ENCODE measurements around the gene ANKRD22.
"Not testable (repeated sequence)": the region's sequence is repeated elsewhere in the genome, so short reads cannot be mapped to it uniquely, and the experiment has no call there.

Gene ANKRD22

GRCh38 chr10:88851706-88852105 is at the start of gene ANKRD22:
Gene ANKRD22 (minus strand): TSS chr10:88851844. CDS start chr10:88851607, 237 bp downstream.
- no peak for DNase-seq

- no peak for DNase-seq
Measured at GRCh38 chr10:88899886-88900285, 48.2 kb upstream of the ANKRD22 start.

- no peak for DNase-seq
Measured at GRCh38 chr10:88898727-88899126, 47.1 kb upstream of the ANKRD22 start.

DNA sequence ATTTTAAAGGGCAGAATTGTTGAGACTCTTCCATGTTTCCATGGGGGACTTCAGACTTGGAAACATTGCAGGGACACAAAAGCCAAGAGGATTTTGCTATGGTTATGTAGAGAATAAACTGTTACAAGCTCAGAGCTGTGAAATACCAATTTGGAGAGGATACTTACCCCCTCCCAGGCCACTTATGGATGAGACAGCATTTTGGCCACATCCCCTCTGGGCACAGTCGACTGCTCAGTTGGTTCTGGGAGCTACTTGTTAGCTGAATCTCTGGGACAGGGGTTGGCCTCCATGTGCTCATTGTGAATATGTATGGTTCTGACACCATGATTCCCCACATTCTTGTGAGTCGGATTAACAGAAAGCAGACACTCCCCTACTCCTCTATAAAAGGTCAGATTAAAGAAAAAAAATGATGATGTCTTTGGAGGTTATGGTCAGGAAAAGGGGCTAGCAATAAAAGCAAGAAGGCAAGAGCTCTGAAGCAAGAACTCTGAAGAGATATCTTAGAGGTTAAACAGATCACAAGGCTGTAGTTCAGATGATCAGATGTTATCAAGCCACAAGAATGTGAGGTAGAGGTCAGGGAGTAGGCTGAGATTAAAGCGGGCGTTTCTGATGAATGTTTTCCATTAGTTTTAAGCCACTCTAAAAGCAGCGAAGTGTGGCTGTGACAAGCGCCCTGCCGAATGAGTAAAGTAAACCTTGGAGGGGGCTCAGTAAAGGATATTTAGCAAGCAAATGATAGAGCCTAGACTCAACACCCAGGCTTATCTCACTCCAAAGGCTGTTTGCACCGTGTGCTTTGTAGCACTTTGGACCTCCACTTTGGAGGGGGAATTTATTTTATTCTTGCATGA is 45.6 kb upstream of the ANKRD22 start:
- DNase-seq, result no peak

DNA sequence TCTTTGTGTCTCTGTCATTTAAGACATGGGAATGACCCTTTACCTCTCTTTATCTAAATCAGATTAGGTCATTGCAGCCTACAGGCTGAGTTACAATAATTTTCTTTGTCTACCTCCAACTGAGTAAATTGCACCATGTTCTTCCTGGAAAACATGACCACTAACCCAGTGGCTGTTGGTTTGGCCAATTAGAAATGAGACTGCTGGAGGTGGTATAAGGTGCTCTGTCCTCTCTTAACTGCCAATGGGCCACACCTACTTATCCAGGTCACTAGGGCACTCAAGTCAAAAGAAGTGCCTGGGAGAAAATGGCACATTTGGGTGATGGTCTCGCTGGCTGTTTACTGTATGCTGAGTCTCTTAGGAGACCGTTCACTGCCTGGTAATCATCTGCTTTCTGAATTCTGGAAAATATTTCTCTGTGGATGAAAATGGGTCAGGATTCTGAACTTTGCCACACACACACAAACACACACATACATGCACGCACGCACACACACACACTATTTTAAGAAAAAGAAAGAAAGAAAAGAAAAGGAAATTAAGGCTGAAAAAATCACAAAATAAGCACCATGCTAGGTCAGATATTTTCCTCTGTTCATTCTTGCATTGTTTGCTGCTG is 44.8 kb upstream of the ANKRD22 start:
- DNase-seq, result no peak

- no peak for DNase-seq
Measured at GRCh38 chr10:88895250-88895649, 43.6 kb upstream of the ANKRD22 start.

GRCh38 chr10:88893611-88894010 is 42.0 kb upstream of the ANKRD22 start:
- no peak for DNase-seq

DNA sequence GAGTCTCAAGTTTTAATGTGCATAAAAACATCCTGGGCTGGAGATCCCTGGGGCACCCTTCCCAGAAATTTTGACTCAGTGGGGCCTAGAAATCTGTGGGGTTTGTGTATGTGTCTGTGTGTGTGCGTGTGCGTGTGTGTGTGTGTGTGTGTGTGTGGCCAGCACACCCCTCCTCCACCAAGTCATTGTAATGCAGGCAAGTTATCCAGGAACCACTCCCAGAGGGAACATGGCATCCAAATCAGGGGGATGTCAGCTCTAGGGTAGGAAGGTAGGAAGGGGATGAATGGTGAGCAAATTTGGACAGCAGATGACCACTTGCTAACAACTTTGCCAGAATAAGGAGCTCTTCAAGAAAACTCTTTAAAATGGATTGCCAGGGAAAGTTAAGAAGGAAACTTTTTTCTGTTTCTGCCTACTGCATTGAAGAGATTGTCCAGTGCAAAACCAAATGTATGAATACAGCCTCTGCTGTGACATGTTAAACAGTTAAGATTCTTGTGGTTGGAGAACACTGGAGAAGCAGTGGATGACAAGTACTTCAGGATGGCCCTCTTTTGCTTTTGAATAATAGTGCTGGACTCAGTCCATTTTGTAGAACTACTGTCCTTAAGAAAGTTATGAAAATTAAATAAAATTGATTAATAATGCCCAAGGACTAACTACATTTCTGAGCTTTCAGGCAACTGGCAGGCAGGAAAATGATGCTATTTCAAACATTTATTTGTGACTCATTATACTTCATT is 40.8 kb upstream of the ANKRD22 start:
- DNase-seq, result no peak

GRCh38 chr10:88890681-88891381 is 39.2 kb upstream of the ANKRD22 start:
- no peak for DNase-seq

DNA sequence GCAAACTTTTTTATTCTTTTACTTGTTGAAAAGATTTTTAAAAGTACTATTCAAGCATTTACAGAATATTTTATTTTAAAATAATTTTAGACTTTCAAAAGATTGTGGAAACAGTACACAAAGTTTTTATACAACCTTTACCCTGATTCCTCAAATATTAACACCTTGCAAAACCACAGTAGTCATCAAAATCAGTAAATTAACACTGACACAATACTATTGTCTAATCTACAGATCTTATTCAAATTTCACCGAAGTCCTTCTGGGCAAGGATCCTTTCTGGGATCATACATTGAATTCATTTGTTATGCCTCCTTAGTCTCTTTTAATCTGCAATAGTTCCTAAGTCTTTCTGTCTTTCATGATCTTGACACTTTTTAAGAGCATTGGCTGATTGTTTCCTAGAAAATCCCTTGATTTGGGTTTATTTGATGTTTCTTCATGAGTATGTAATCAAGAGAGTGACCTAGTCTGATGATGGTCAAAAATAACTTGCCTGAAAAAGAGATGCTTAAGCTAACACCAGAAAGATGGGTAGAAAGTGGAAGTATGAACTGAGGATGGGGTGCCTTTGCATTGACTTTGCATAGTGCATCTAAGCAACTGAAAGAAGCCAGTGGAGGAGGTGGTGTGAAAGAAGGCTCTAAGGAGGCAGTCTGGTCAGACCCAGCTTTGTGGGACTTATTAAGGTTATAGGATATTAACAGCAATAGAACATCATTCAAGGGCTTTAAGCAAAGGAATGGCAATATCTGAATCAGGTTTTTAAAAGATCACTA is 38.1 kb upstream of the ANKRD22 start:
- no peak for DNase-seq

GRCh38 chr10:88888810-88889445 is 37.3 kb upstream of the ANKRD22 start:
- DNase-seq, result no peak

- no peak for DNase-seq
Measured at GRCh38 chr10:88886557-88886956, 34.9 kb upstream of the ANKRD22 start.

GRCh38 chr10:88883448-88883809 is 31.8 kb upstream of the ANKRD22 start:
- no peak for DNase-seq

- not testable (repeated sequence) for DNase-seq
Measured at GRCh38 chr10:88882646-88883447, 31.2 kb upstream of the ANKRD22 start.

DNA sequence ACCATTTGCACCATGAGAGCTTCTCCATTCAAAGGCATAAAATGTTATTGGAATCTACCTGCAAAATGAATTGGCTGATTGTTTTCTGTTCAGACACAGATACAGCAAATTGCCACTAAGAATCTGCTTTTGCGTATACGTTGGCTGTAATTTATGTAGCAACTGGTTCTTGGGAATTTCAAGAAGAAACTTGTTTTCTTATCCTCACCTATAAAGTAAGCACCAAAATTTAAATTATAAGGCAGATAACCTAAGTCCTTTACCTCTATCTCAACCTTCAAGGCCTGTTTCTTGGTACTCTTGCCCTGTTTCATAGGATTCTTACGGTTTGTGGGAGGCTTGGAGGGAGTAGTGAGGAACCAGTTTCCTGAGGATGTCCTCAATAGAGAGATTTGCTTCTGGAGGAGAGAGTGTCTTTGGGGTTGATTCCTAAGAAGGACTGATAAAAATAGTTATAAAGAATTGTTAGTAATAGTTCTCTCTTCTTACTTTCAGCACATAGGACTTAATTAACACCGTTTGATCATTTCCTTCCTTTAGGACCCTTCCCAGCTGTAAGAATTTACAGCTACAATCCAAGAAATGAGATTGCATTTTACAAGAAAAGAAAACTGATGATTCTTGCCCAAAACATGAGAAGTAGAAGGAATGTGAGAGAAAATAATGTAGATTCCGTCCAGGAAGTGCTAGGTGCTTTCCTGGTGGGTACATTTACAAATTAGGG is 30.4 kb upstream of the ANKRD22 start:
- no peak for DNase-seq

DNA sequence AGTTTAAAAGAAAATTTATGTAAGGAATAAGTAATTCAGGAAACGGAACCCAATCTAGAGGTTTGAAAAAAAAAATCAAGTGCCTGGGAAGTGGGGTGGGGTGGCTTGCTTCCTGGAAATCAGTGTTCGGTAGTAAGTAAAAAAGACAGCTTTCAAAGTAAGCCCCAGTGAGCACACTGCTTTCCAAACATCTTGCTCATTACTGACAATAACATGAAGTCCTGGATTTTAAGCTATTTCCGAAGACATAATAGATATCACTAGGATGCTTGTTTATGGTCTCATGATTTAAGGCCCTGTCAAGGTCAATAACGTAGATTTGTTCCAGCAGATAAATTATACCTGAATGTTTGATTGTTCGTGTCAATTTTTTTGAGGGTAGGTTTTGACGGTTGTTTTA is 29.7 kb upstream of the ANKRD22 start:
- DNase-seq, result no peak

DNA sequence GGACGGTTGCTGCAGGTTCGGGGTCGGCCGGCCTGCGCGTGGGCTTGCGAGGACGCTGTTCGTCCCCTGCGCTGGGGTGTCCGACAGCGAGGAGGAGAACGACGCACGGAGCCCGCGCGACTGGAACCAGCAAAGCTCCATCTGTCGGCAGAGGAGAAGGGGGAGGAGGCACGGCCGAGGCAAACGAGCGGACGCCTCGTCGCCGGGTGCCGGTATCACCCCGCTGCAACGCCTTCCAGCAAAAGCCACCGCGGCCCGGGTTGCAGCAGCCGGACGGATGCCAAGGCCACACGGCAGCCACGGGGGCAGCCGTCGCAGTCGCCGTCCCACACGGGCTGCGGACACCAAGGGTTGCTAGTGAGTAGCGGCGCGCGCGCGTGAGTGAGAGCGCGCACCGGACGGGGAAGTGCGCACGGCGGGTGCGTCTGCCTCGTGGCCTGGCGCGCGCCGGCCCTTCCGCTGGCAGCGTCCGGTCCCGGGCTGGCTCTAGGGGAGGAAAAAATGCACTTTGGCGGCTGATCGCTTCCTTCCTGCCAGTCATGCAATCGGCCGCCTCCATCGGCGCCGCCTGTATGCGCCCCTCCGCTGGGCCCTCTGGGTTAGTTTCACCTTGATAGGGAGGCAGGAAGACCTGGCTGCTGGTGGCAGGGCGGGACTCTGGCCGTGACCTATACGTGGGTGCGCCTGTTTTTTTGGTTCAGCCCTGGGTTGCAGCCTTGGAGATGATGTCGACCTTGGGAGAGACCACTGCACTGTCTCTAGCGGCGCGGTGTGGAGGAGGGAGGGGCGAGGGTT is 28.8 kb upstream of the ANKRD22 start:
- DNase-seq, result peak; percentile 40

GRCh38 chr10:88879534-88880281 is 28.1 kb upstream of the ANKRD22 start, which contains the start of gene STAMBPL1:
Gene STAMBPL1 (plus strand): TSS chr10:88880245. CDS start chr10:88901709, 21,464 bp downstream.
- DNase-seq, result peak; percentile 40
